Measurements from ENCODE around the gene CDKN1A.
"Not testable (repeated sequence)": the region's sequence is repeated elsewhere in the genome, so short reads cannot be mapped to it uniquely, and the experiment has no call there.

The CDKN1A gene

DNA sequence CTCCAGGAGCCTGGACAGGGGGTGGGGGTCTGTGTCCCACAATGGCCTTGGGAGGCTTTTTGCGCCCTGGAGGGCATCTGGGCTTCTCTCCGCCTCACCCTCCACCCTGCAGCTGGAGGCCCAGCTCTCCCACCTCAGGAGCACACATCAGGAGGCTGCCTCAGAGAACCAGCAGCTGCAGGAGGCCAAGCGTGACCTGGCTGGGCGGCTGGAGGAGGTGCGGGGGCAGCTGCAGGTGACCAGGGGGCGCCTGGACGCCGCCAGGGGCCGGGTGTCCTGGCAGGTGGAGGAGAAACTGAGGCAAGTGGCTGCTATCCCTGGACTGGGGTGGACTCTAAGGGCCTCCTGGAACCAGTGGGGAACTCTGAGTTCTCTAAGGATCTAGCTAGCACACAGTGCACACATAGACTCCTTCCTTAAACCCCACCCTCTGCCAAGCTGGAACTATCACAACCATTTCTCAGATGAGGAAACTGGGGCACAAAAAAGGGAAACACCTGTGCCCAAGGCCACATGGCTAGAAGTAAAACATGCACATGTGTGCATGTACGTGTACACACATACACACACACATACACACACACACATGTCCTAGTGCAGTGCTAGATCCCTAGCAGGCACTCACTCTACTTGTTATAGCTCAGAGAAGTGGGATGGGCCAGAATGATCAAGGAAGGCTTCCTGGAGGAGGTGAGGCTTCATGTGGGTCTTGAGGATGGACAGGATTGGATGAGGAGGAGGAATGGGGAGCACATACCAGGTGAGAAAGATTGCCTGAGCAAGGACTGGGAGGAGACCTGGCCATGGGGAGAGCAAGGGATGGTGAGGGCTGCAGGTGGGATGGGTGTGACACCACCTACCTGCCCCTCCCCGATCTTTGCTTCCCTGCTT is 42.0 kb downstream of the CDKN1A start:
- DNase-seq (ENCODE audit: low spot score): no peak

DNA sequence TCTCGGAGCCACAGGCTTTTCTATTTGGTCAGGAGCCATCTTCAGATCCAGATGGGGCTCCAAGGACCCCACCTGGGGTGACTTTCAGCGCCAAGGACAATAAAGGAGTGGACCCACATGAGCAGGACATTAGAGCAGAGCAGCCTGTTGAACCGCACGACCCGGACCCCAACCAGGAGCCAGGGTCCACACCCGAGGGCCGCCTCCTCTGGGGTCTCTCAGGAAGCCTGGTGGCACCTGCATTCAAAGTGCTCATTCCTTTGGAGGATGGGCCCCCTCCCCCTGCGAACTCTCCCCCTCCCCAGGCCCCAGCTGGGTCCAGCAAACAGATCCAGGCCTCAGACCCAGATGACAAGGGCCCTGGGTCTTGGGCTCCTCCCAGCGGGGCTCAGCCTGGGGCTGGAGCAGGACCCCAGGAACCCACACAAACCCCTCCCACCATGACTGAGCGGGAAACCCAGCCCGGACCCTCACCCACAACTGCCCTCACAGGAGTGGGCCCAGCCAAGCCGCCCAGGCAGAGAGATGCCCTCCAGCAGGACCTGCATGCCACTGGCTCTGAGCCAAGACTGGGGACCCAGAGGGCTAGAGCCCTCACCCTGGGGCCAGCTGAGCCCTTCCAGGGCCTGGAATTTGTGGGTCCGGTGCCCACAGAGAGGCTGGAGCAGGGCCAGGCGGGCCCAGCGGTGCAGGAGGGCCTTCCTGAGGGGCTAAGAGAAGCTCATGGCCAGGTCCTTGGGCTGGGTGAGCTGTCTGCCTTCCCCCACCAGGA is 43.0 kb downstream of the CDKN1A start:
- DNase-seq (ENCODE audit: low spot score): no peak

DNA sequence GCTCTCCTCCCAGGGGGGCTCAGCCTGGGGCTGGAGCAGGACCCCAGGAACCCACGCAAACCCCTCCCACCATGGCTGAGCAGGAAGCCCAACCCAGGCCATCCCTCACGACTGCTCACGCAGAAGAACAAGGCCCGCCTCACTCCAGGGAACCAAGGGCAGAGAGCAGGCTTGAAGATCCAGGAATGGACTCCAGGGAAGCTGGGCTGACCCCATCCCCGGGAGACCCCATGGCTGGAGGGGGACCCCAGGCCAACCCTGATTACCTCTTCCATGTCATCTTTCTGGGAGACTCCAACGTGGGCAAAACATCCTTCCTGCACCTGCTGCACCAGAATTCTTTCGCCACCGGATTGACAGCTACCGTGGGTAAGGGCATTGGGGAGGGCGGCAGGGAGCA is 43.9 kb downstream of the CDKN1A start:
- DNase-seq (ENCODE audit: low spot score): no peak

DNA sequence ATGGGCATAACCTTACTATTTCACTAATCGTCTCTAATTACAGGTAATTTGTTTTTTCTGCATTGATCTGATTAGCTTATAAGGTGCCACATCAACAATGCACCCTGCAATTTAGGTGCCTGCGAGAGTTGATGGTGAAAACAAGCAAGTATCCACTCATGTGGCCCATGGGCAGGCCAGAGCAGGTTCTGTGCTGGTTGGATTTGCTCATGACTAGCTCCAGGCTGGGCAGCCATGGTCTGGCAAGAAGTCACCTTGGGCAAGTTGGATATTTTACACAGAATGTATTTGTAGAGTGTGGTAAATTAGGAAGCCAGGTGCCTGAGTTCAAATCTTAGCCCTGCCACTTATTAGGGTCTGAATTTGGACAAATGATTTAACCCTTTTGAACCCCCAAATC is 44.4 kb downstream of the CDKN1A start:
- DNase-seq (ENCODE audit: low spot score): no peak

DNA sequence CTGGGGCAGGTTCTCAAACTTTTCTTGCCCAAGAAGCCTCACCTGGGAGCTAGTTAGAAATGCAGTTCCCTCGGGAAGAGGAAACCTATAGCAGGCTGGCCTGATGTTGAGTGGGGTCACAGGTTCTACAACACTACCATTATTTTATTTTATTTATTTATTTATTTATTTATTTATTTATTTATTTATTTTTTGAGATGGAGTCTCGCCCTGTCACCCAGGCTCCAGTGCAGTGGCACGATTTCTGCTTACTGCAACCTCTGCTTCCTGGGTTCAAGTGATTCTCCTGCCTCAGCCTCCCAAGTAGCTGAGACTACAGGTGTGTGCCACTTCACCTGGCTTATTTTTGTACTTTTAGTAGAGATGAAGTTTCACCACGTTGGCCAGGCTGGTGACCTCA is 45.5 kb downstream of the CDKN1A start:
- DNase-seq (ENCODE audit: low spot score): not testable (repeated sequence)

DNA sequence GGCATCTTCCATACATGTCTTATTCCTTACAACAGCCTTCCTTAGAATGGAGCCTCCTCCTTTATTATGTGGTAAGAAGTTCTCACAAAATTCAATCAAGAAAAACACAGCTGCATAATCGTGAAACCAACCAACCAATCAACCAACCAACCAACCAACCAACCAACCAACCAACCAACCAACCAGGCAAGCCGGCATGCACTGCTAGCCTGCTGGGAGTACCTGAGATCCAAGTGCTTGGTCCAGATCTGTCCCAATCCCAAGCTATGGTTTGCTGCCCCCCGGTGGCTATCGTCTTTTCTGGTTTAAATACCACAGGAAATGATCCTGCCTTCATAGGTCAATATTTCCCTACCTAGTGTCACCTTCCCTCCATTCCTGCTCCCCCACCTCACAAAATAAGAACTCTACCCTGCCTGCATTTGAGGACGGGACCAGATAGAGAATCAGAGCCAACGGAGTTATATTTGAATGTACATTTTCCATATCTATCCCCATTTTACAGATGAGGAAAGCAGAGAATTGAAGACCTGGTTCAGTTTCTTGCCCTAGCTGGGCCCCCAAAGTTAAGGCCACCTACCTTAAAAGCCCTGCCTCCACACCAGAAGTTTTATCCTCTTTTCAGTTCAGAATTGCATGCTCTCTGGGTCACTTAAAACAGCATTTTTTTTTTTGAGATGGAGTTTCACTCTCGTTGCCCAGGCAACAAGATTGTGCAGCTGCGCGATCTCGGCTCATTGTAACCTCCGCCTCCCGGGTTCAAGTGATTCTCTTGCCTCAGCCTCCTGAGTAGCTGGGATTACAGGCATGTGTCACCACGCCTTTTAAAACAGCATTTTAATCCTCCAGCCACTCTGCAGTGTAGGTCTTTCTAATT is 46.2 kb downstream of the CDKN1A start:
- DNase-seq (ENCODE audit: low spot score): peak; percentile 59

DNA sequence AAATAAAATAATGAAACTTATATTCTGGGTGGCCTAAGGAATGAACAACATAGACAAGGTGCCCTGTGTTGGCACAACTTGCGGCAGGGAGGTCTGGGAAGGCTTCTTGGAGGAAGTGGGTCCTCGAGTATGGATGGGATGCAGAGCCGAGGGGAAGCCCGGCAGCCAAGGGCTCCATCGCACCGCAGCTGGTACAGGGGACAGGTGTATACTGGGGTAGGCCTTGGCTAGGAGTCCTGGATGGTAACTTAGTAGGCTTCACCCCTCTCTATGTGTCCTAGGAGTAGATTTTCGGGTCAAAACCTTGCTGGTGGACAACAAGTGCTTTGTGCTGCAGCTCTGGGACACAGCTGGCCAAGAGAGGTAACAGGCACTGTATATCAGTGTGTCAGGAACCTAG is 47.1 kb downstream of the CDKN1A start:
- DNase-seq (ENCODE audit: low spot score): no peak

DNA sequence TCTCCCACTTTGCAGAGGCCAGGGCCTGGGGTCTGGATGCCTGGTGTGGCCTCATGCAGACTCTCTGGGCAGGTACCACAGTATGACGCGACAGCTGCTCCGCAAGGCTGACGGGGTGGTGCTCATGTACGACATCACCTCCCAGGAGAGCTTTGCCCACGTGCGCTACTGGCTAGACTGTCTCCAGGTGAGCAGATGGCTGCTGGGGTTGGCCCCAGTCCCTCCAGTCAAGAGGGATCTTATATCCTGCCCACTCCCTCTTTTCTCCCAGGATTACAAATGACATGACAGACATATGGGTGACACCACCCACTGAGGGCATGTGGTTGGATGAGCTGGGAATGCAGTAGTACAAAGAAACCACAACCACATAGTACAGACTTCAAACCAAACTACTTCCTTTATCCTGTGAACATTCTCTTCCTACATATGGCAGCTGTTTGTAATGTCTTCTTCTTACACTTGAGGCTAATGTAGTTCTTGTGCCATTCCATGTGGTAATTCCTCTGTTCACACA is 49.0 kb downstream of the CDKN1A start:
- peak; percentile 23 for DNase-seq (ENCODE audit: low spot score)

DNA sequence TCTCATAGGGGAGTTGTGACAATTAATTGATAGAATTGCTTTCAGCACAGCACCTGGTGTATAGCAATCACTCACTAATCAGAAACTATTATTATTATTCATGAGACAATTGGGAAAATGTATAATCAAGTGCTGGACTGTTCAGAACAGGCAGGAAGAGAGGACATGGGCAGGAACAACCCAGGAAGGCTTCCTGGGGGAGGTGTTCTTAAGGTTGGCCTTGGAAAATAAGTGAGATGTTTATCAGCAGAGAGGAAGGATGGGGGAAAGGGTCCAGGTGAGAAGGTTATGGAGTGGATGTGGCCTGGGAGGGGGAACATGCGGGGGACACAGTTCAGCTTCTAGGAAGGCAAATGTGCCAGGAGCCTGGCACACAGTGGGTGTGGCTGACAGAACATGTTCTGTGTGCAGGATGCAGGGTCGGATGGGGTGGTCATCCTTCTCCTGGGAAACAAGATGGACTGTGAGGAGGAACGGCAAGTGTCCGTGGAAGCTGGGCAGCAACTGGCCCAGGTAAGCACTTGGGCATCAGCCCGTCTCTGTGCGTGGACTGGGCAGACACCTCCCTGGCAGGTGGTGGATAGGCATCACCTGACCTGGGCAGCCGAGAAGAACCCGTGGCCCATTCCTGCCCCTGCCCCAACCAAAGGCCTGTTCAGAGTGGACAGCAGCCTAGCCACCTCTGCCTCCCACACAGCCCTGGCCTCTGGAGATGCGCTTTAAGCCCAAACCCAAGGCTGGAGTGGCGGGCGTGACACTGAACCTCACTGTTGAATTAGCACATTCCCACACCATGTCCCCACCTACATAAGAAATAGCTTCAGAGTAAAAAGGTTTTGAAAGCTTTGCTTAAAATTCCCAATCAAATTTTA is 50.0 kb downstream of the CDKN1A start:
- DNase-seq (ENCODE audit: low spot score): no peak

DNA sequence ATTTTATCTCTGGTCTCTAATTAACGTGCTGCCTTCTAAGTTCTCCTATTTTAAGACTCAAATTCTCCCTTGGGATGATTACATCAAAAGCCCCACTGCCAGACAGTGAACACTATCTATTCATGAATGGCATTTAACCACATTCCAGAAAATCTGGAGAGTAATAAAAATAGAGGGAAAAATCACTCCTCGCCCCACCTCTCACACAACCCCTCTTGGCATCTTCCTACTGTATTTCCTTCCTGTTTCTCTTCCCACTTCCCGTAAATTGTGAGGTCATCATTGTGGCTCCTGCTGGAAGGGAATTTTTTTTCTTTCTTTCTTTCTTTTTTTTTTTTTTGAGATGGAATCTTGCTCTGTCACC is 50.6 kb downstream of the CDKN1A start:
- DNase-seq (ENCODE audit: low spot score): no peak

DNA sequence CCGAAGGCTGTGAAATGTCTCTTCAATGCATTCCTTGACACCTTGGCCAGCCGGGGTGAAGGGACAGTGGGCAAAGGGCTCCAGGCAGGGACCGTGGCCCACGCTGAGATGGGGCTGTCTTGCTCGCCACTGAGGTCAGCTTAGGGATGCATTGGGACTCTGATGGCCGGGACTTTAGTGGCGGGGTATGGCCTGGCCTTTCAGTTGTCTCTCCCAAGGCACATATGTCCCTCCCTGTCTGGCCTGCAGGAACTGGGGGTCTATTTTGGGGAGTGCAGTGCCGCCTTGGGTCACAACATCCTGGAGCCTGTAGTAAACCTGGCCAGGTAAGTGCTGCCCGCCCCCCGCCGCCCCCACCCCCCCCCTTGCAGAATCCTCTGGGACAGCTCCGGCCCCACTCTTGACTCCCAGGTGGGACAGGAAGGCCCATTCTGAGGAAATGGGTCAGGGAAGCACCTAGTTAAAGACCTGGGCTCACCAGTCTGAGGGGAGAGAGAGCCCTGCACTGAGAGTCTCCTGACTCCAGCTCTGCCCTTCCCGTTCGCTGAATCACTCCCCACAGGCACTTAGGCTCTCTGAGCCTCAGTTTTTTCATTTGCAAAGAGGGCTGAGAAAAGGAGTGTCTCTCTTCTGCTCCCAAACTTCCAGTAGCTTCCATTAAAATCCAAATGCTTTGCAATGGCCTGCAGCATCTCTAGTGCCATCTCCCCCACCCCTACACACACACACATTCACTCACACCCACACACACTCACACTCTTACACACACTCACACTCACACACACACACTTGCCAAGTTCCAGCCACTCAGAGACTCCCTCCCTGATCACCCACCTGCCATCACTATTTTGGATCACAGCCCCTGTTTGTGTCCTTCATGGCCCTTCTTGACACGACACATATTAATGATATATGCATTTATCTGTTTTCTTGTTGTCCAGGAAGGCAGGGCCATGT is 52.2 kb downstream of the CDKN1A start:
- no peak for DNase-seq (ENCODE audit: low spot score)

DNA sequence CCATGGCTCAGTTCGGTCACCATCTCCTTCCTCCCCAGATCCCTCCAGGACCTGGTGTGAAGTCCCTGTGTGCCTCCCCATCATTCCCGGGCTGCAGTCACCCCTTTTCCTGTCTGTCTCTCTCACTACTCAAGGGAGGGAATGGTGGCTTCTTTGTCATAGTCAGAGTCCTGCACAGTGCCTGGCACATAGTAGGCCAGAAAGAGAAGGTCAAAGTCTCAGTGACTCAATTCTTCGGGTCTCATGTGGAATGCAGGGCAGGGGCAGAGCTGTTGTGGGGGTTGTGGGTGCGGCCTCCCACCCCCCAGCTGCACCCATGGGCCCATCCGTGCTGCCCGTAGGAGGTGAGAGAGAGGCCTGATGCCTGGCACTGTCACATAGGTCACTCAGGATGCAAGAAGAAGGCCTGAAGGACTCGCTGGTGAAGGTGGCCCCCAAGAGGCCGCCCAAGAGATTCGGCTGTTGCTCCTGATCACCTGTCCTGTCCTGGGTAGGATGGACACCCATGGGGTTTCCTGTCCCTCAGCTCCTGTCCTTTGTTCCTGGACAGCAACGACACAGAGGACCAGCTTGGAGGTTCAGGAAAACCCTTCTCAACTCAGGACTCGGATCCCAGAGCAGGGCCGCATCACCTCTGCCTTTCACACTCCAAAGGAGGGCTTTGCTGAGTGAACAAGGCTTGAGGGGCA is 53.3 kb downstream of the CDKN1A start:
- no peak for DNase-seq (ENCODE audit: low spot score)

DNA sequence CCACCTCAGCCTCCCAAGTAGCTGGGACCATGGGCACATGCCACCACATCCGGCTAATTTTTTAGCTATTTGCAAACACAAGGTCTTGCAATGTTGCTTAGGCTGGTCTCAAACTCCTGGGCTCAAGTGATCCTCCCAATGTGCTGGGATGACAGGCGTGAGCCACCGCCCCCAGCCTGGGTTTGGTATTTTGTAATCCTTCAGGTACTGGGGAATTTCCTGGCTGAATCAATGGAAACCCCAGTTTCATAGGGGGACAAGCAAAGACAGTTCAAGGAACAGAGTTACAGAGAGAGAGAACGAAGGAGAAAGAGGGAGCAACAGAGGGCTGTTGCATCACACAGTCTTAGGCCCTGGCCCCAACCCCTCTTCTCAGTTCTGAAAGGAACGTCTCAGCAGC is 54.8 kb downstream of the CDKN1A start:
- DNase-seq (ENCODE audit: low spot score): no peak

DNA sequence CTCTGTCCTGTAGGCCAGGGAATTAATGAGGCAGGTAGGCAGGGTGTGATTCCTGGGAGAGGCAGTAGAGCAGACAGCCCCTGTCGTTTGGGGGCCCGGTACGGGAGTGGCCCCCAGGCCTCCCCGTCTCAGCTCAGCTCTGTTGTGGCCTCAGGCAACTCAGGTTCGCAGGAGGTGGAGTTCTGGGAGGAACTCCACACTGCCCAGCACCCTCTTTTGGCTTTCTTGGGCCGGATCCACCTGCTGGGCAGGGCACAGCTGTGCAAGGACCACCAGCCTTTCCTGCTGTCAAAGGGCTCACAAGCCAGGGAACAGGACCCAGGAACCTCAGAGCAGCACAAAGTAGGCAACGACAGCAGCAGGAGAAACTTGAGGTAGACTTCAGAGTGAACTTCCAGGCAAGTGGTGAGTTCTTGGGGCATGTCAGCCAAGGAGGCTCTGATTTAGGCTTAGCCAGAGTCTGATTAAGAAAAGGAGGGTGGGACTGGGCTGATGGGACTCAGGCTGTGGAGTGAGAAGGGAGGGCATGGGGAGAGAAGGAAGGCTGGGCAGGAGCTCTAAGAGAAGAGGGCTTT is 56.1 kb downstream of the CDKN1A start:
- DNase-seq (ENCODE audit: low spot score): no peak

DNA sequence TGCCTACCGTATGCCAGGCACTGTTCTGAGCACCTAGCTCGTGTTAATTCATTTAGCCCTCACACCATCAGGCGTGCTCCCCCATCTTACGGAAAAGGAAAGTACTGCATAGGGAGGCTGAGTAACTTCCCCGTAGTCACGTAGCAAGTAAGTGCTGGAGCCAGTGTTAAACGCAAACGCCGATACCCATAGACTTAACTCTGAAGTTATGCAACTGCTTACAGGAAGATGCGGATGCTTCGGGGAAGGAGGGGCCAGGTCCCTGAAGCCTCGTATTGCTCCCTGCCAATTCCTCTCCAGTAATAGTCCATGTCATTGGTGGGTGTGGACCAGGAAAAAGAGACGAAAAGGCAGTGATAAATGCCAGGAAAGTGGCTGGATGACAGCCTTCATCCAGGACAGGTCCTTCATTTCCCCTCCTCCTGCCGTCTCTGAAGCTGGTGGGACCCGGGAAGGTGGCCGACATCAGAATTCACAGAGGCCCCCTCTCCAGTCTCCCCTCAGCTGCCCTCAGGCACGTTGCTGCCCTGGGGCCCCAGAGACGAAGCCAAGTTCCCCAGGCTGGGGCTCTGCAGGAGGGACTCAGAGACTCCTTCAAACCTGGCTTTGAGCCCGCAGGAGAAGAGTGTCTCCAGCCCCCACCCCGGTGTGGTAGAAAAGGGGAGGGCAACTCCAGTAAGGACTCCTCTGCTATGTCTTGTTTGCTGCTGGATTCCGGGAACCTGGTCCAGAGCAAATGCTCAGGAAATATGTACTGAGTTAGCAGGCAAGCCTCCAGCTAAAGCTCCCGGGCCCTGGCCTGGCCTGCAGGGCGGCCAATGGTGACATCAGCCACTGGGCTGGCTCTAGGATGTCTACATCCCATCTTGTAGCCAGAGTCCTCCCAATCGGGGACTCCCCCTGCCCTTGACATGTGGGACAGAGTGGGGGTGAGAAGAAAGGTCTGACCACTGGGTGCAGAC is 56.9 kb downstream of the CDKN1A start:
- DNase-seq (ENCODE audit: low spot score): peak; percentile 64
